COLO668 (cell line): Measurements from ENCODE around the gene CROCC.
"Not testable (repeated sequence)": the region's sequence is repeated elsewhere in the genome, so short reads cannot be mapped to it uniquely, and the experiment has no call there.

Experiments used
- DNase-seq: peaks from one replicate; lab custom pipeline; 2025; ENCODE audit not compliant: unreplicated experiment; lab: John Stamatoyannopoulos, UW

Gene CROCC

GRCh38 chr1:16914928-16915626, 6.7 kb upstream of the CROCC start:
- not testable (repeated sequence) for DNase-seq

- DNase-seq: no peak
Measured at GRCh38 chr1:16915627-16915973, 6.1 kb upstream of the CROCC start.

- DNase-seq: not testable (repeated sequence)
Measured at GRCh38 chr1:16916036-16916880, 5.5 kb upstream of the CROCC start.

- DNase-seq: no peak
Measured at GRCh38 chr1:16918371-16918770, 3.4 kb upstream of the CROCC start.

- DNase-seq: not testable (repeated sequence)
Measured at GRCh38 chr1:16918936-16919665, 2.6 kb upstream of the CROCC start.

GRCh38 chr1:16920951-16921350, 780 bp upstream of the CROCC start:
- DNase-seq: no peak

GRCh38 chr1:16922466-16922865, 735 bp downstream of the CROCC start:
- no peak for DNase-seq

- peak; percentile 30 for DNase-seq
Measured at GRCh38 chr1:16922885-16923431, 1.2 kb downstream of the CROCC start.

- no peak for DNase-seq
Measured at GRCh38 chr1:16924216-16924918, 2.6 kb downstream of the CROCC start.

GRCh38 chr1:16924919-16925477, 3.3 kb downstream of the CROCC start:
- no peak for DNase-seq

GRCh38 chr1:16925635-16926490, 4.1 kb downstream of the CROCC start:
- DNase-seq: no peak

GRCh38 chr1:16926491-16927073, 4.9 kb downstream of the CROCC start:
- DNase-seq: no peak

- DNase-seq: no peak
Measured at GRCh38 chr1:16927256-16927655, 5.5 kb downstream of the CROCC start.

- no peak for DNase-seq
Measured at GRCh38 chr1:16927711-16928485, 6.2 kb downstream of the CROCC start.

GRCh38 chr1:16929146-16930041, 7.7 kb downstream of the CROCC start:
- DNase-seq: not testable (repeated sequence)

- DNase-seq: not testable (repeated sequence)
Measured at GRCh38 chr1:16931206-16931934, 9.6 kb downstream of the CROCC start.

- DNase-seq: not testable (repeated sequence)
Measured at GRCh38 chr1:16933945-16934344, 12.2 kb downstream of the CROCC start.
